Femur (tissue), 1 donor: ENCODE data around the gene TRPC4AP.

Experiments used
- DNase-seq: peaks from one replicate; pipeline ENCODE4 v3.0.0-alpha.2; 2017

The TRPC4AP gene

GRCh38 chr20:34956751-34957472 lies 135.7 kb downstream of the TRPC4AP start:
- DNase-seq, result no peak

- peak; percentile 16 for DNase-seq
These were observed 136.6 kb downstream of the TRPC4AP start for GRCh38 chr20:34956041-34956458.

- DNase-seq, result peak; percentile 99
These were observed 137.2 kb downstream of the TRPC4AP start, which contains the start of the genes GSS and MYH7B for GRCh38 chr20:34955231-34956040. GSS (minus strand) TSS chr20:34955806; CDS start chr20:34951852, 3,954 bp downstream. MYH7B (plus strand) TSS chr20:34955868; CDS start chr20:34978006, 22,138 bp downstream.

- no peak for DNase-seq
These were observed 137.7 kb downstream of the TRPC4AP start for GRCh38 chr20:34954904-34955230.

DNA sequence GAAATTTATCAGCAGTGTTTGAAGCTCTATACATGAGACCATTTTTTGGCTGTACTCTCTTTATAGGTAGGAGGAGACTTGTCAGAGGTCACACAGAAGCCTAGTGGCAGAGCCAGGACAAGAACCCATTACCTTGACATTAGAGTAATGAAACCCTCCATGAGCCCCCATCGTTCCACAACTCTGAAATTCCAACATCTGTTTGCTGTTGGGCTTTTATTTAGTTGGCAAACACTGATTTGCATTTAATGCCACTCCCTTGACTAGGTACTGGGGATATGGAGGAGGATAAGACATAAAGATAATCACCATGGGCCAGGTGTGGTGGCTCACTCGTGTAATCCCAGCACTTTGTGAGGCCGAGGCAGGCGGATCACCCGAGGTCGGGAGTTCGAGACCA lies 138.6 kb downstream of the TRPC4AP start:
- DNase-seq, result no peak

GRCh38 chr20:34952671-34953070 lies 139.9 kb downstream of the TRPC4AP start:
- no peak for DNase-seq
